Measurements from ENCODE around the gene RSPO1. TPM values are rescaled to one million over a fixed set of nuclear protein-coding genes. Genes with fewer than 3 reads are reported as not detected.

The RSPO1 gene
- polyA plus RNA-seq, 3 donors = 4.1 to 6.3 (median 5.6) TPM

- no peak for DNase-seq (ENCODE audit: low read depth in 3 of 3, low spot score in 2 of 3)
Measured at GRCh38 chr1:37657620-37658412, 23.1 kb upstream of the RSPO1 start.

DNA sequence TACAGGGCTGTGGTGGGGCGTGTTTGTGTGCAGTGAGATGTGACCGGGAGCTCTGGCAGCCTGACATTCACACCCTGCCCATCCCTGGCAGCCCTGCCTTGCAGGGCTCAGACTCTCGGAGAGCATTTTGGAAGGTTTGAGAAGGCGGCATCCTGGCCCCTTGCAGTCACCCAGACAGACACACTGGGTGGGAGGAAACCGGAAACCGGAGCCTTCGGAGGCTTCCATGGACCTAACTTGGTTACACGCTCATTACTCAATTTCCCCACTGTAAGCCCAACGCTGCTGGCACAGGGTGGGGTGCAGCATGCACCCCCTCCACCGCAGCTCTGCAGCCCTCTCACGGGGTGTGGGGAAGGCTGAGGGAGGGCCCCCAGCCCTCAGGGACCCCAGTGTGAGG, 22.2 kb upstream of the RSPO1 start:
- DNase-seq (ENCODE audit: low read depth in 3 of 3, low spot score in 2 of 3) = no peak

DNA sequence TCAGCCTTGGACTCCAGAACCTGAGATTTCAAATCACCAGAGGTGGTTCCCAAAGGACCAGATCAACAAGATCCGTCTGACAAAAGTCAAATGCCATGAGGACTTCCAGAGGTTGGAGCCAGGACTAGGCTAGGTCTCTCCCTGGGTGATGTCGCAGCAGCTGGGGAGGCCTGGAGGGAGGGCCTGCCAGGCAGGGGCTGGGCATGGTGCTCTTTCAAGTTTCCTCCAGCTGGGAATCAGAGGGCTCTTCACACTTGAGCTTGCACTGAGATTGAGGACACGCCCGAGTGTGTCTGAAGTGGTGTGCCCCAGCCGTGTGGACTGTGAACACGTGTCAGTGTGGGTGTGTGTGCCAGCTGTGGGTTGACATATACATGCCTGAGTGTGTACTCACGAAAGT, 21.3 kb upstream of the RSPO1 start:
- no peak for DNase-seq (ENCODE audit: low read depth in 3 of 3, low spot score in 2 of 3)

GRCh38 chr1:37655274-37655673, 20.6 kb upstream of the RSPO1 start:
- no peak for DNase-seq (ENCODE audit: low read depth in 3 of 3, low spot score in 2 of 3)

DNA sequence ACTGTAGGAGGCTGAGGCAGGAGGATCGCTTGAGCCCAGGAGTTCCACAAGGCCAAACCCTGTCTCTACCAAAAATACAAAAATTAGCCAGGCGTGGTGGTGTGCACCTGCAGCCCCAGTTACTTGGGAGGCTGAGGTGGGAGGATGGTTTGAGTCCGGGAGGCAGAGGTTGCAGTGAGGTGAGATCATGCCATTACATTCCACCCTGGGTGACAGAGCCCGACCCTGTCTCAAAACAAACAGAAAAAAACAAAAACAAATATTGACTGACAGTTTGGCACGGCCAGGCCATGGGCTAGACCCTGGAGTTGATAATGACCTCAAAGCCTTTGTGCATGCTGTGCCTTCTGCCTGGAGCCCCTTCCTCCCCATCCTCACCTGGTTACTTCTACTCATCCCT, 19.2 kb upstream of the RSPO1 start:
- DNase-seq (ENCODE audit: low read depth in 3 of 3, low spot score in 2 of 3) = no peak

- DNase-seq (ENCODE audit: low read depth in 3 of 3, low spot score in 2 of 3) = no peak
Measured at GRCh38 chr1:37652976-37653375, 18.3 kb upstream of the RSPO1 start.

DNA sequence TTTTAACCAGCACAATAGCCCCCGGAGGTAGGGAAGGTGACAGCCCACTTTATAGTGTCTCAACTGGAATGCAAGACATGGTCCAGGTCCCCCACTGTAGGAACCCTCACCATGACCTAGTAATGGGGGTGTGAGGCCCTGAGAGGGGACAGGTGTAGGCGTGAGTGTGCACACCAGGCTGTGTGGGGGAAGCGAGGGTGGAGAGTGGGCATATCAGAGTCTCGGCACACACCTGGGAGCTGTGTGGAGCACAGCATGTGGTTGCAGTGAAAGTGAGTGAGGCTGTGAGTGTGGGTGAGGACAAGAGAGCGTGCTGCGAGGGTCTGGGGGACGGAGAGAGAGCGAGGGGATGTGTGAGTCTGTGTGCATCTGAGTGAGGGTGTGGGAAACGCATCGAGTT, 17.1 kb upstream of the RSPO1 start:
- DNase-seq (ENCODE audit: low read depth in 3 of 3, low spot score in 2 of 3) = no peak

DNA sequence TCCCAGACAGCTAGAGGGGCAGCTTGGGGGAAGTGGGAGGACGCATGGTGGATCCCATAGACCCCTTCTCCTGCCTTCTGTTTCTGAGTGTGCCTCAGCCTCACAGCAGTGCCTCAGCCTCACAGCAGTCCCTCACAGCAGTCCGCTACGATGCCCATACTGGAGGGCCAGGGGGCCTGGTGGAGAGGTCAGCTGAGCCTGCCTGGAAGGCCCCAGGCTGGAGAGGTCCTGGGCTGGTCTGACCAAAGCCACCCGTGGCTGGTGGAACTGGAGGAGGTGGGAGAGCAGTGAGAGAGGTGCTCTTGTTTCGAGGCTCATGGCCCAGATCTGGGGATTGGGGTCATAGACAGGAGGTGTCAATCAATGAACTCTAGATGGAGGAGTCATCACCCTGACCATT, 16.0 kb upstream of the RSPO1 start:
- DNase-seq (ENCODE audit: low read depth in 3 of 3, low spot score in 2 of 3) = no peak

GRCh38 chr1:37650173-37650572, 15.5 kb upstream of the RSPO1 start:
- DNase-seq (ENCODE audit: low read depth in 3 of 3, low spot score in 2 of 3) = no peak

DNA sequence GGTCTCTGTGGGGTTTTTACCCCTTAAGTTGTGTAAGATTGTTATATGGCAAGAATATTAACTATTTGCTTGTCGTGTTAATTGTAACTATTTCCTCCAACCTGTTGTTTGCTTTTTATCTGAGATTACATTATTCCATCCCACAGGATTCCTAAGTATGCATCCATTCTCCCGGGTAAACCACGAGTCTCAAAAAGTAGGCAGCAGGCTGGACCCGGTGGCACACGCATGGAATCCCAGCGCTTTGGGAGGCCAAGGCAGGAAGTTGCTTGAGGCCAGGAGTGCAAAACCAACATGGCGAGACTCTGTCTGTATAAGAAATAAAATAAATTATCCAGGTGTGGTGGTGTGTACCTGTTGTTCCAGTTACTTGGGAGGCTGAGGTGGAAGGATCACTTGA, 12.6 kb upstream of the RSPO1 start:
- no peak for DNase-seq (ENCODE audit: low read depth in 3 of 3, low spot score in 2 of 3)

GRCh38 chr1:37641059-37641458, 6.4 kb upstream of the RSPO1 start:
- DNase-seq (ENCODE audit: low read depth in 3 of 3, low spot score in 2 of 3) = no peak

- DNase-seq (ENCODE audit: low read depth in 3 of 3, low spot score in 2 of 3) = no peak
Measured at GRCh38 chr1:37636435-37636834, 1.7 kb upstream of the RSPO1 start.

GRCh38 chr1:37634992-37635902, 555 bp upstream of the RSPO1 start:
- no peak for DNase-seq (ENCODE audit: low read depth in 3 of 3, low spot score in 2 of 3)

GRCh38 chr1:37633938-37634243, 801 bp downstream of the RSPO1 start:
- DNase-seq (ENCODE audit: low read depth in 3 of 3, low spot score in 2 of 3) = no peak

GRCh38 chr1:37633040-37633937, 1.4 kb downstream of the RSPO1 start:
- no peak for DNase-seq (ENCODE audit: low read depth in 3 of 3, low spot score in 2 of 3)

DNA sequence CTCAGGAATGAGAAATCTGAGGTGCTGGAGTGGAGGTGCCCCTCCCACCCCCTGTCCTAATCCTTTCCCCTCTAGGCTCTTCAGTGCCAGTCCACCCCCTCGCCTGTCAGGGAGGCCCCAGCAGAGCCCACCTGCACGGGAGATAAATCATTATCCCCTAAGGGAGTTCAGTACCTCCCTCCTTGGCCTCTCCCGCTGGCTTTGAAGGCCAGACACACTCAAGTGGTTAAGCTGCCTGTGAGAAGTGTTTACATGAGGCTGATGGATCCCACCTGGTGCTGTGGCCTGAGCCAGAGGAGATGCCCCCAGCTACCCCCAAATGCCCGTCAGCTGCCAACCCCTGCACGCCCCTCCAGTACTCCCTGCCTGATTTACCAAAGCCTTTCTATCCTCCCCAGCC, 3.7 kb downstream of the RSPO1 start:
- peak in 1 of 3 donors; percentile 50 for DNase-seq (ENCODE audit: low read depth in 3 of 3, low spot score in 2 of 3)

DNA sequence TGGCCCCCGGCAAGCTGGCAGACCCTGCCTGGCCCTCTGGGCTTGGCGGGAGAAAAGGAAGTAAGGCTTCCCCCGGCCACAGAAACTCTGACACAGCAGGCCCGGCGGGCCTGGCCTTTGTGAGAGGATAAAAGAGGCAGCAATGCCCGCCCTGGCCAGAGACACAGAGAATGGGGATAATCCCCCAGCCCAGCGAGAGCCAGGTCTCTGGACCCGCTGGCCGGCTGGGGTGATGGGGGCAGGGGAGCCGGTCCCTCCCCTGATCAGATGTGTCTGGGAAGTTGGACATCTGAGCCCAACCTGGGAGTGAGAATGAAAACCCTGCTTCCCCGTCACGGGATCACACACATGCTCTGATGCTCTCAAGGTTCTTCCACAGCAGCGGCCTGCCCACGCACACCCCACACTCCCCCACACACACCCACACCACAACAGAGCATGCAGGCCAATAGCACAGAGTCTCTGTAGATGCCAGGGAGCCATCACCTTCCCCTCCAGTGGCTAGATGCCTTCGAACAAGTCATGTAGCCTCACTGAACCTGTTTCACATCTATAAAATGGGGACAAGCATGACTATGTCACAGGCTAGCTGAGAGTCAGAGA, 4.2 kb downstream of the RSPO1 start:
- no peak for DNase-seq (ENCODE audit: low read depth in 3 of 3, low spot score in 2 of 3)

DNA sequence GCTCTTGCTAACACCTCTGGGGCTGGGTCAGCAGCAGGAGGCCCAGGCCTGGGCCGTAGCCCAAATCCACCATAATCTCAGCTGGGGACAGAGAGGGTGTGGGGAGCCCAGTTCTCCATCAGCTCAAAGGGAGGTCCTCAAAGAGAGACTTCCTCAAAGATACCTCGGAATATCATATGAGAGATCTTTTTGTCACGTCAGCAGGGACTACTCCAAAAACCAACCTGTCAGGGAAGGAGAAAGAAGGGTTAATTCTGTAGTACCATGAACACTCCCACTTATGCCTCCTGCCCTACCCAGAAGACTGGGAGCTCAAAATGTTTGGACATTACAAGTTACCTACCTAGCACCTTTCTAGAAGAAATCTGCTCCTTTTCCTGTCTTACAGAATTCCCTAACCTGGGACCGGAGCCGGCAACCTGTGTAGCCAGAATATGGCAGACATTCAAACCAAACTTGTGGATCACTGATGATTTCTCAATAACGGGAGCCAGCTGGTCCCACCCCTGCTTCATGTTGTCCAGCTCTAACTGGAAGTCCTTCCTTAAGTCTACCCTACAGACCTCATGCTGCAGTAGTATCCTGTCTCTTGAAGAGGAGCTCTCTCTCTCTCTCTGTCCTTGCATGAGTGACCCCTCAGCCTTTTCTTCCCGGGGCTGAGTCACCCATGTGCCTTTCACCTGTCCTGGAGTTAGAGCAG, 4.8 kb downstream of the RSPO1 start:
- DNase-seq (ENCODE audit: low read depth in 3 of 3, low spot score in 2 of 3) = no peak

GRCh38 chr1:37629008-37629407, 5.7 kb downstream of the RSPO1 start:
- DNase-seq (ENCODE audit: low read depth in 3 of 3, low spot score in 2 of 3) = no peak

- no peak for DNase-seq (ENCODE audit: low read depth in 3 of 3, low spot score in 2 of 3)
Measured at GRCh38 chr1:37628026-37628556, 6.6 kb downstream of the RSPO1 start.

Measured in right renal cortex interstitium (tissue), 3 donors.